ENCODE measurements around the gene ACYP1.

ACYP1 gene

DNA sequence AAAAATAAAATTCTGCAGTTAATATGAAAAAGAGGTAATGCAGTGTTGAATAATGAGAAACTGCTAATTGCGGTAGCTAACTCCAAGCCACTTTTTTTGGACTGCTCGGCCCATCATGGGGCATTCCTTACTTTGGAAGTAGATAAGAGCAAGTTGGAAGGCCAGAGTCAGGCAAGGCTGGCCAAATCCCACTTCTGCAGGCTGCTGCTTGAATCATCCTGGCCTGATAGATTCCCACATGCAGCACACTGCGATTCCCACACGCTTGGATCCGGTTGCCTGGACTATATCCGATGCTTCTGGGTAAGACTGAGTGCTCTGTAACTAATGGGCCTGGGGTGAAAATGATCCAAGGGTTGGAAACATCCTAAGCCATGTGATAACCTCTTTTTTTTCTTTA lies 50.5 kb downstream of the ACYP1 start:
- H3K79me2 ChIP-seq (ENCODE audit: insufficient read depth, low read length), result no peaks in the 10 kb centered on the region
- H3K4me3 ChIP-seq (ENCODE audit: low read length, poor library complexity, severe bottlenecking), result no peak overlapping the region
- no peak overlapping the region for H2AFZ ChIP-seq (ENCODE audit: low read length)
- no peak overlapping the region for H3K4me2 ChIP-seq (ENCODE audit: low read depth, low read length, poor library complexity, severe bottlenecking)
- no peaks in the 10 kb centered on the region for H3K27me3 ChIP-seq (ENCODE audit: insufficient read depth, low read length, poor library complexity, severe bottlenecking)
- no peaks in the 10 kb centered on the region for H4K20me1 ChIP-seq (ENCODE audit: insufficient read depth, low read length, poor library complexity, severe bottlenecking)
- no peaks in the 10 kb centered on the region for H3K4me1 ChIP-seq (ENCODE audit: insufficient read depth, low read length, poor library complexity, severe bottlenecking)
- H3F3A ChIP-seq (ENCODE audit: low read depth), result no peaks in the 10 kb centered on the region
- no peak overlapping the region for H3K9ac ChIP-seq (ENCODE audit: low read depth, low read length, poor library complexity, severe bottlenecking)
- no peaks in the 10 kb centered on the region for H3K9me2 ChIP-seq (replicated peaks; ENCODE audit: low read depth, low read length)
- H3K36me3 ChIP-seq (ENCODE audit: insufficient read depth, low read length), result peaks cover 40% of the 10 kb centered on the region; the same call in 1 of the 2 replicates
- TF ChIP-seq, protein P1, sequence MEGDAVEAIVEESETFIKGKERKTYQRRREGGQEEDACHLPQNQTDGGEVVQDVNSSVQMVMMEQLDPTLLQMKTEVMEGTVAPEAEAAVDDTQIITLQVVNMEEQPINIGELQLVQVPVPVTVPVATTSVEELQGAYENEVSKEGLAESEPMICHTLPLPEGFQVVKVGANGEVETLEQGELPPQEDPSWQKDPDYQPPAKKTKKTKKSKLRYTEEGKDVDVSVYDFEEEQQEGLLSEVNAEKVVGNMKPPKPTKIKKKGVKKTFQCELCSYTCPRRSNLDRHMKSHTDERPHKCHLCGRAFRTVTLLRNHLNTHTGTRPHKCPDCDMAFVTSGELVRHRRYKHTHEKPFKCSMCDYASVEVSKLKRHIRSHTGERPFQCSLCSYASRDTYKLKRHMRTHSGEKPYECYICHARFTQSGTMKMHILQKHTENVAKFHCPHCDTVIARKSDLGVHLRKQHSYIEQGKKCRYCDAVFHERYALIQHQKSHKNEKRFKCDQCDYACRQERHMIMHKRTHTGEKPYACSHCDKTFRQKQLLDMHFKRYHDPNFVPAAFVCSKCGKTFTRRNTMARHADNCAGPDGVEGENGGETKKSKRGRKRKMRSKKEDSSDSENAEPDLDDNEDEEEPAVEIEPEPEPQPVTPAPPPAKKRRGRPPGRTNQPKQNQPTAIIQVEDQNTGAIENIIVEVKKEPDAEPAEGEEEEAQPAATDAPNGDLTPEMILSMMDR (conservative IDR thresholded peaks at IDR 0.05; ENCODE audit: low read length), result no peak
- no peak for TF ChIP-seq EZH2phosphoT487 (IDR thresholded peaks at IDR 0.05; ENCODE audit: borderline replicate concordance)
- no peaks in the 10 kb centered on the region for H3K9me3 ChIP-seq (ENCODE audit: insufficient read depth, low read depth, low read length)

DNA sequence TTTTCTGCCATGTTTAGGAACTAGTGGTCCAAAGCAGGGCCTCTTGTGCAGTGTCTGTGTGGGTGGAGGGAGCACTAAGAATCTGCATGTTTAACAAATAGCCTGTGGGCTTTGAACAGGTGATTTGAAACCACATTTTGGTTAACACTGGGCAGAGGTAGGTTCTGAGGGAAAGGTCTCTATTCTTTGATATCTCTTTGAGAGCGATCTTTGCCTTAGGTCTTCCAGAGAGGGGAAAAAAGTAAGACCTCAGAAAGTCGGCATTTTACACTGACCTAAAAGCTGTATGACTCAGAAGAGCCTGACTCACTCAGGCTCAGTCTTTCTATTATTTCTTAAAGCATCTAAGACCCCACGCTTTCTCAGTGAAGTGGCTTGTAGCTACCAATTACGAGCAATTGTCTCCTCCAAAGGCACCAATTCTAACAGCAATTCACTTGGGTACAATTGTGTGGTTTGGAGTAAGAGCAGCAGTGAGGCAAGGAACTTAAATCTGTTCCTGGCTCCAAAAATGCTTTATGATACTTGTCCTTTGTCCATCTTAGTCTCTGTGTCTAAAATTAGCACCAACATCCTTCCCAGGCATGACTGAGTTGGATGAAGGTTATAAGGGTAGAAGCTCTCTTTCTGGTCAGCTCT lies 52.3 kb downstream of the ACYP1 start:
- Histone ChIP-seq H4K20me1 (ENCODE audit: insufficient read depth, low read length, poor library complexity, severe bottlenecking) (no peaks in the 10 kb centered on the region), H3K36me3 (ENCODE audit: insufficient read depth, low read length) (peaks cover 50% of the 10 kb centered on the region; the same call in 1 of the 2 replicates), H3K9me2 (replicated peaks; ENCODE audit: low read depth, low read length) (no peaks in the 10 kb centered on the region), H3K27me3 (ENCODE audit: insufficient read depth, low read length, poor library complexity, severe bottlenecking) (no peaks in the 10 kb centered on the region), H3K4me2 (ENCODE audit: low read depth, low read length, poor library complexity, severe bottlenecking) (no peak overlapping the region), H3K9me3 (ENCODE audit: insufficient read depth, low read depth, low read length) (no peaks in the 10 kb centered on the region), H3K9ac (ENCODE audit: low read depth, low read length, poor library complexity, severe bottlenecking) (no peak overlapping the region), H3K4me1 (ENCODE audit: insufficient read depth, low read length, poor library complexity, severe bottlenecking) (no peaks in the 10 kb centered on the region), H3F3A (ENCODE audit: low read depth) (no peaks in the 10 kb centered on the region), H2AFZ (ENCODE audit: low read length) (no peak overlapping the region), H3K4me3 (ENCODE audit: low read length, poor library complexity, severe bottlenecking) (no peak overlapping the region), H3K79me2 (ENCODE audit: insufficient read depth, low read length) (no peaks in the 10 kb centered on the region)
- TF ChIP-seq EZH2phosphoT487 (IDR thresholded peaks at IDR 0.05; ENCODE audit: borderline replicate concordance), result no peak
- TF ChIP-seq, protein P1 (conservative IDR thresholded peaks at IDR 0.05; ENCODE audit: low read length), result no peak

DNA sequence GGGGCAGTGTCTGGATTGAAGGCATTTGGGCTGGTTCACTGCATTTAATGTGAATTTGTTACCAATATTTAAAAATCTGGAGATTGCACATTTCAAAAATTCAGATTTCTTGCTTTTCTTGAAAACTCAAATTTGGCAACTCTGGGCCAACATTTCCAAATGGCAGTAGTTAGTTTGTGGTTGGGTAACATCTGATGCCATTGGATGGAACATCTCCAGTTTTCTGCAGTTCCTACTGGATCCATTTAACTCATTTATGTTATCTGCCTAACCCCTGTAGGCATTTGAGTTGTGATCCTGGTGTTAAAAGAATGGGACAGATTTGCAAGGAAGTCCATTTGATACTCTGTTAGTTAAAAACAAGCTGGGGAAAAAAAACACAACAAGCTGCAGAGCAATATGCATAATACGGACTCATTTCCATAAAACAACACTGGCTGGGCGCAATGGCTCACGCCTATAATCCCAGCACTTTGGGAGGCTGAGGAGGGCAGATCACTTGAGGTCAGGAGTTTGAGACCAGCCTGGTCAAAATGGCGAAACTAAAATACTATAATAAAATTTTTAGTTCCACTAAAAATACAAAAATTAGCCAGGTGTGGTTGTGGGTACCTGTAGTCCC lies 53.2 kb downstream of the ACYP1 start:
- TF ChIP-seq EZH2phosphoT487 (IDR thresholded peaks at IDR 0.05; ENCODE audit: borderline replicate concordance), result no peak
- TF ChIP-seq, protein P1 (conservative IDR thresholded peaks at IDR 0.05; ENCODE audit: low read length), result no peak
- H3K9ac ChIP-seq (ENCODE audit: low read depth, low read length, poor library complexity, severe bottlenecking), result no peak overlapping the region
- H3K36me3 ChIP-seq (ENCODE audit: insufficient read depth, low read length), result peaks cover 52% of the 10 kb centered on the region; the same call in 1 of the 2 replicates
- no peaks in the 10 kb centered on the region for H3K4me1 ChIP-seq (ENCODE audit: insufficient read depth, low read length, poor library complexity, severe bottlenecking)
- H3K4me3 ChIP-seq (ENCODE audit: low read length, poor library complexity, severe bottlenecking), result no peak overlapping the region
- H3K9me2 ChIP-seq (replicated peaks; ENCODE audit: low read depth, low read length), result no peaks in the 10 kb centered on the region
- H3K27me3 ChIP-seq (ENCODE audit: insufficient read depth, low read length, poor library complexity, severe bottlenecking), result no peaks in the 10 kb centered on the region
- H3K9me3 ChIP-seq (ENCODE audit: insufficient read depth, low read depth, low read length), result no peaks in the 10 kb centered on the region
- H2AFZ ChIP-seq (ENCODE audit: low read length), result no peak overlapping the region
- no peaks in the 10 kb centered on the region for H4K20me1 ChIP-seq (ENCODE audit: insufficient read depth, low read length, poor library complexity, severe bottlenecking)
- no peaks in the 10 kb centered on the region for H3F3A ChIP-seq (ENCODE audit: low read depth)
- H3K4me2 ChIP-seq (ENCODE audit: low read depth, low read length, poor library complexity, severe bottlenecking), result no peak overlapping the region
- peaks cover 2% of the 10 kb centered on the region; the same call in 1 of the 2 replicates for H3K79me2 ChIP-seq (ENCODE audit: insufficient read depth, low read length)

Data from Loucy (cell line).